ENCODE measurements around the gene TXN. TPM values are rescaled to one million over a fixed set of nuclear protein-coding genes. Genes with fewer than 3 reads are reported as not detected.

The TXN gene
- total RNA-seq, 1 experiment from 2014 or later: 1,260 TPM

DNA sequence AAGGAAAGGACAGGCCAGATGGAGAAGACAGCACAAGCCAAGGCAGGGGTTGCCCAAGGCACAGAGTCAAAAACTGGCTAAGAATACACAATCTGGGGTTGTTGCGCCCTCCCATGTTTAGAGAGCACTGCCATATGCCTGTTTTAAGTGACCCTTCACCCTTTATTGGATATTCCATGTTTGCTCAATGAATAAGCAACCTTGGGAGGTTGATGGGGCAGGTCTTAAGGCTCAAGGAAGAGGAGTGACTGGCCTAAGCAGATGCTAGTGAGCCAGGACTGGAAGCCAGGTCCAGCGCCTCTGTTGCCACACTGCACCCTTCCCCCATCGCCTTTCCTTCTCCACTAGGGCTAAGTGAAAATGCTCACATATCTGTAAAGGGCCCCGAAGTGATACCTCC lies 6.7 kb downstream of the TXN start:
- H3K79me2 ChIP-seq (ENCODE audit: low read depth): peaks cover 88% of the 10 kb centered on the region
- H3K36me3 ChIP-seq (ENCODE audit: low read depth): peaks cover 72% of the 10 kb centered on the region
- CTCF ChIA-PET: no interaction called here
- H3K9me3 ChIP-seq (ENCODE audit: insufficient read depth, low read depth): no peaks in the 10 kb centered on the region
- H3K4me3 ChIP-seq: no peak overlapping the region
- DNase-seq: no peak
- peaks cover 45% of the 10 kb centered on the region for H3K4me1 ChIP-seq (replicated peaks; ENCODE audit: insufficient read depth)
- H3K4me2 ChIP-seq: no peak overlapping the region
- no TSS peak for BruUV-seq (replicated peaks)
- TF ChIP-seq, protein P1, sequence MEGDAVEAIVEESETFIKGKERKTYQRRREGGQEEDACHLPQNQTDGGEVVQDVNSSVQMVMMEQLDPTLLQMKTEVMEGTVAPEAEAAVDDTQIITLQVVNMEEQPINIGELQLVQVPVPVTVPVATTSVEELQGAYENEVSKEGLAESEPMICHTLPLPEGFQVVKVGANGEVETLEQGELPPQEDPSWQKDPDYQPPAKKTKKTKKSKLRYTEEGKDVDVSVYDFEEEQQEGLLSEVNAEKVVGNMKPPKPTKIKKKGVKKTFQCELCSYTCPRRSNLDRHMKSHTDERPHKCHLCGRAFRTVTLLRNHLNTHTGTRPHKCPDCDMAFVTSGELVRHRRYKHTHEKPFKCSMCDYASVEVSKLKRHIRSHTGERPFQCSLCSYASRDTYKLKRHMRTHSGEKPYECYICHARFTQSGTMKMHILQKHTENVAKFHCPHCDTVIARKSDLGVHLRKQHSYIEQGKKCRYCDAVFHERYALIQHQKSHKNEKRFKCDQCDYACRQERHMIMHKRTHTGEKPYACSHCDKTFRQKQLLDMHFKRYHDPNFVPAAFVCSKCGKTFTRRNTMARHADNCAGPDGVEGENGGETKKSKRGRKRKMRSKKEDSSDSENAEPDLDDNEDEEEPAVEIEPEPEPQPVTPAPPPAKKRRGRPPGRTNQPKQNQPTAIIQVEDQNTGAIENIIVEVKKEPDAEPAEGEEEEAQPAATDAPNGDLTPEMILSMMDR (conservative IDR thresholded peaks at IDR 0.05): no peak
- peak overlapping the region; percentile 16; the same call in 1 of the 2 replicates for H3K27ac ChIP-seq
- H2AFZ ChIP-seq: no peak overlapping the region
- H4K20me1 ChIP-seq (ENCODE audit: insufficient read depth): peaks cover 97% of the 10 kb centered on the region
- intact Hi-C loops (cut with micrococcal nuclease; ENCODE audit: unreplicated experiment): no loop called here
- H3K27me3 ChIP-seq (ENCODE audit: insufficient read depth, low read depth): no peaks in the 10 kb centered on the region
- H3F3A ChIP-seq (ENCODE audit: insufficient read depth, low read depth): peaks cover 77% of the 10 kb centered on the region
- POLR2A ChIA-PET (ENCODE audit: unreplicated experiment): interaction anchor here (0.6 kb wide), 1 partner anchor 186 kb away, joined by 3 read pairs; no protein-coding TSS in a partner anchor
- H3K9me2 ChIP-seq (ENCODE audit: insufficient read depth): no peaks in the 10 kb centered on the region

DNA sequence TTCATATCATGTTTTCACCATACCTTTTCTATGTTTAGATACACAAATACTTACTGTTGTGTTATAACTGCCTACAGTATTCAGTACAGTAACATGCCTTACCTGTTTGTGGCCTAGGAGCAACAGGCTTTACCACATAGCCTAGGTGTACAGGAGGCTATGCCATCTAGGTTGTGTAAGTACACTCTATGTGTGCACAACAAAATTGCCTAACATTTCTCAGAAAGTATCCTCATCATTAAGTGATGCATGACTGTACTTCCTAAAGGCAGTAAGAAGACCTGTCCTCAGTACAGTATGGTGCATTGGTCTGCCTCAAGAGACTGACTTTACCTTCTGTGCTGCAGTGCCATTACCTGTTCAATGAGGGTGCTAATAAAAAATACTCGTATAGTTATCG lies 7.9 kb downstream of the TXN start:
- intact Hi-C loops (cut with micrococcal nuclease; ENCODE audit: unreplicated experiment): no loop called here
- TF ChIP-seq, protein P1 (conservative IDR thresholded peaks at IDR 0.05): no peak
- TF ChIP-seq EZH2 (IDR thresholded peaks at IDR 0.05; ENCODE audit: low read depth): no peak
- H3K4me3 ChIP-seq: no peak overlapping the region
- peaks cover 35% of the 10 kb centered on the region for H3K4me1 ChIP-seq (replicated peaks; ENCODE audit: insufficient read depth)
- no TSS peak for BruUV-seq (replicated peaks)
- H3K27ac ChIP-seq: no peak overlapping the region
- peaks cover 76% of the 10 kb centered on the region for H3K79me2 ChIP-seq (ENCODE audit: low read depth)
- H3K36me3 ChIP-seq (ENCODE audit: low read depth): peaks cover 71% of the 10 kb centered on the region
- ChIA-PET CTCF (interaction anchor here (0.6 kb wide), 1 partner anchor 253 kb away, joined by 5 read pairs; no protein-coding TSS in a partner anchor), POLR2A (ENCODE audit: unreplicated experiment) (no interaction called here)
- H2AFZ ChIP-seq: no peak overlapping the region
- H3F3A ChIP-seq (ENCODE audit: insufficient read depth, low read depth): peaks cover 86% of the 10 kb centered on the region
- peaks cover 89% of the 10 kb centered on the region for H4K20me1 ChIP-seq (ENCODE audit: insufficient read depth)
- peak in 1 of 2 experiments; percentile 77 for DNase-seq
- H3K9me2 ChIP-seq (ENCODE audit: insufficient read depth): no peaks in the 10 kb centered on the region
- H3K27me3 ChIP-seq (ENCODE audit: insufficient read depth, low read depth): no peaks in the 10 kb centered on the region
- no peaks in the 10 kb centered on the region for H3K9me3 ChIP-seq (ENCODE audit: insufficient read depth, low read depth)
- H3K4me2 ChIP-seq: no peak overlapping the region

DNA sequence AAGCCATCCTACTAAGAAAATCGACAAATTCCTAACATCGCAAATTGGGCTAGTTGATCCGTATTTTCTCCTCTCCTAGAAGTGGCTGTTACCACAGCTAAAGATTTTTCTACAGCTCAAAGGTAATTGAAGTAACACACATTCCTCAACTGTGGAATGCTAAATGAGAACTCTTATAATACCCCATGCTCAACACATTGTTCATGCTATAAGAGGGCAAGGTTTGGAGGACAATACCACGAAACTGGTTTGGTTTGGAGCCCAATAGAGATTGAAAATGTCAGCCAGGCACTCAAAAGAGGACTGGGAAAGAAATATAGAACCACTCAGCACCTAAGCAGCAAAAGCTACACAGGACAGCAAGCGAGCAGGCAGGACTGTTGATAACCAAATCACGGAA lies 10.1 kb downstream of the TXN start:
- no peak for TF ChIP-seq EZH2 (IDR thresholded peaks at IDR 0.05; ENCODE audit: low read depth)
- TF ChIP-seq, protein P1 (conservative IDR thresholded peaks at IDR 0.05): no peak
- peaks cover 18% of the 10 kb centered on the region for H3K4me1 ChIP-seq (replicated peaks; ENCODE audit: insufficient read depth)
- no peak overlapping the region for H3K4me3 ChIP-seq
- peaks cover 73% of the 10 kb centered on the region for H3K36me3 ChIP-seq (ENCODE audit: low read depth)
- no peak for DNase-seq
- POLR2A ChIA-PET (ENCODE audit: unreplicated experiment): interaction anchor here (0.7 kb wide), 2 partner anchors 499 to 1111 kb away, joined by 3 to 6 read pairs; no protein-coding TSS in a partner anchor
- peaks cover 54% of the 10 kb centered on the region for H3K79me2 ChIP-seq (ENCODE audit: low read depth)
- no peaks in the 10 kb centered on the region for H3K9me3 ChIP-seq (ENCODE audit: insufficient read depth, low read depth)
- intact Hi-C loops (cut with micrococcal nuclease; ENCODE audit: unreplicated experiment): no loop called here
- CTCF ChIA-PET: no interaction called here
- no peak overlapping the region for H3K4me2 ChIP-seq
- H4K20me1 ChIP-seq (ENCODE audit: insufficient read depth): peaks cover 67% of the 10 kb centered on the region
- no TSS peak for BruUV-seq (replicated peaks)
- no peaks in the 10 kb centered on the region for H3K27me3 ChIP-seq (ENCODE audit: insufficient read depth, low read depth)
- no peaks in the 10 kb centered on the region for H3K9me2 ChIP-seq (ENCODE audit: insufficient read depth)
- H2AFZ ChIP-seq: no peak overlapping the region
- H3K27ac ChIP-seq: no peak overlapping the region
- peaks cover 92% of the 10 kb centered on the region for H3F3A ChIP-seq (ENCODE audit: insufficient read depth, low read depth)

All from PC-9 (cell line).